SH-SY5Y (cell line): Measurements from ENCODE around the gene DCUN1D2.

ENCODE experiments used
- GATA2 ChIP-seq: IDR thresholded peaks from 2 replicates; pipeline ENCODE4 v1.6.1; 2011; ENCODE audit warnings: mild to moderate bottlenecking, low read depth, low read length
- GATA3 ChIP-seq: IDR thresholded peaks from 2 replicates; pipeline ENCODE4 v1.6.1; 2011; ENCODE audit warnings: low read depth, mild to moderate bottlenecking, low read length, moderate library complexity

- no peak for TF ChIP-seq GATA2
- TF ChIP-seq GATA3, result no peak
Measured at GRCh38 chr13:113423520-113424163, 66.9 kb downstream of the DCUN1D2 start.
